NCI-H1930 (cell line): ENCODE measurements around the gene TTLL11.
"Not testable (repeated sequence)": the region's sequence is repeated elsewhere in the genome, so short reads cannot be mapped to it uniquely, and the experiment has no call there.

Experiments
- DNase-seq, 2 experiments: peaks; one replicate each; lab custom pipeline; 2025; lab: John Stamatoyannopoulos, UW

Gene TTLL11

GRCh38 chr9:122000526-122000925, 92.6 kb downstream of the TTLL11 start:
- not testable (repeated sequence) for DNase-seq

GRCh38 chr9:121999556-121999955, 93.6 kb downstream of the TTLL11 start:
- no peak for DNase-seq

DNA sequence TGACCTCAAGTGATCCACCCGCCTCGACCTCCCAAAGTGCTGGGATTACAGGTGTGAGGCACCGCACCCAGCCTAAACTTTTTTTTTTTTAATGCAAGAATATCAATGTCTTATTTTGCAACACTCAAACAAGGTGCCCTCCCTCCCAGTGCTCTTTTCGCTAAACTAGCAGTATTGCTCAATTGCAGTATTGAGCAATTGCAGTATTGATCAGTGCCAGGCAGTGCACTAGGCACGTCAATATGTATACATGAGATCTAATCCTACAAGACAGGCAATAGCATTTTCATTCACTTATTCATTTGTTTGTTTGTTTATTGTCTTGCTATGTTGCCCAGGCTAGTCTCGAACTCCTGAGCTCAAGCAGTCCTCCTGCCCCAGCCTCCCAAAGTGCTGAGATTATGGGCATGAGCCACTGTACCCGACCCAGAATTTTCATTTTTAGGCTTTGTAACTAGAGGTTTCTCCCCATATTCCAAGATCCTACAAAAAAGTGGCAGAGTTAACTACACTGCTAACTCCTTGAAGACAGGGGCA, 94.5 kb downstream of the TTLL11 start:
- DNase-seq = no peak

DNA sequence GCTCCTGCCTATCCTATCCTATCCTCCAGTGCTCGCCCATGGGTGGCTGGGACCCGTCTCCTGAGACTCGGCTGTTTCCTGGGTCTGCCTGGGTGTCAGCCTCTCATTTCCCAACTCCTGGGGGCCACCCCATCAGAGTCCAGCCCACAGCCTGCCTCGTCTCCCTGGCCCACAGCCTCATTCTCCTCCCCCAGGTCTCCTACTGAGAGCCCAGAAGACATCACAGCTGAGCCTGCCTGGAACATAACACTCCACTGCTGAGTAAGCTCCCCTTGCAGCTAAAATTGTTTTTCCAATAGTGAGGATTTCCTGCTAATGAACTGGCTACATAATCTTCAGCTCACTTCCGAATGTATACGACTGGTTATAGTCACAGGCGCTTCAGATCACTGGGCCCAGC, 95.3 kb downstream of the TTLL11 start:
- no peak for DNase-seq

GRCh38 chr9:121996783-121997182, 96.3 kb downstream of the TTLL11 start:
- DNase-seq = no peak

GRCh38 chr9:121995997-121996396, 97.1 kb downstream of the TTLL11 start:
- no peak for DNase-seq

DNA sequence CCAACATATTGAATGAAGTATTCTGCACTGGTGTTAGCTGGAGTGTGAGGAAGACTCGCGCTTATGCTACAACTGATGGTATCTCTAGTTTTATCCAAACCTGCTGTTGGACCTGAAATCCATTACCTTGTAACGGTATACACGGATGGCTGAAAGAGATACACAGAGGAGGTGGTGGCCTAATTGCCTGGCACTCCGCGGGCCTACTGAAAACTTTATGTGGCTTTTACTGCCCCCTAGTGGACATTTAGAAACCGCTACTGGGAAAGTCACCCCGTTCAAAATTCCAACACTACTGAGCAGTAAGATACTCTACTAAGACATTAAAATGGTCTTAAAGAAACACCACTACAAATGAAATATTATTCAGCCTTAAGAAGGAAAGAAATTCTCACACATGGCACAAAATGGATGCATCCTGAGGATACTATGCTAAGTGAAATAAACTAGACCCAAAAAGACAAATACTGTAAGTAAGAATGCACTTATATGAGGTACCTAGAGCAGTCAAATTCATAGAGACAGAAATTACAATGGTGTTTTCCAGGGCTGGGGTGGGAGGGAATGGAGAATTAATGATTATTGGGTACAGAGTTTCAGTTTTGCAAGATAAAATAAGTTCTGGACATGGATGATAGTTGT, 100.4 kb downstream of the TTLL11 start:
- DNase-seq = peak; percentile 7 to 50

GRCh38 chr9:121991307-121991661, 101.8 kb downstream of the TTLL11 start:
- DNase-seq = no peak

- no peak for DNase-seq
These were observed 102.4 kb downstream of the TTLL11 start for GRCh38 chr9:121990600-121991306.

DNA sequence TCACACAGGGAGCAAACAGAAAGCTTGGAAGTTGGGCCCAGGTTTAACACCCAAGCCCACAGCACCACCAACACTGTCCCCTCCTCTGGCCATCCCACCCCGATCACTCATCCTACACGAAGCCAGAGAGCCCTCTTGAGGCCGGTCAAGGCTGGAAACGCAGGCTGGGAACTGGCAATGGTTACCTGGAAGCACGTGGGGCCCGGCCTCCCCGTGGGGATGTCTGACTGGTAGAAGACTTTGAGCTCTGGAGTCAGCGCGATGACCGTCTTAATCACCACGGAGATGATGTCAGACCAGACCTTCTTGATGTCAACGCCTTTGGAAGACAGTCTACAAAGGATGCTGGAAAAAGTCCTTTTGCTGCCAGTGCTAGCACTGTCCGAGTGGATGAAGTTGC, 104.1 kb downstream of the TTLL11 start:
- no peak for DNase-seq

- DNase-seq = no peak
These were observed 105.8 kb downstream of the TTLL11 start for GRCh38 chr9:121987314-121987713.

DNA sequence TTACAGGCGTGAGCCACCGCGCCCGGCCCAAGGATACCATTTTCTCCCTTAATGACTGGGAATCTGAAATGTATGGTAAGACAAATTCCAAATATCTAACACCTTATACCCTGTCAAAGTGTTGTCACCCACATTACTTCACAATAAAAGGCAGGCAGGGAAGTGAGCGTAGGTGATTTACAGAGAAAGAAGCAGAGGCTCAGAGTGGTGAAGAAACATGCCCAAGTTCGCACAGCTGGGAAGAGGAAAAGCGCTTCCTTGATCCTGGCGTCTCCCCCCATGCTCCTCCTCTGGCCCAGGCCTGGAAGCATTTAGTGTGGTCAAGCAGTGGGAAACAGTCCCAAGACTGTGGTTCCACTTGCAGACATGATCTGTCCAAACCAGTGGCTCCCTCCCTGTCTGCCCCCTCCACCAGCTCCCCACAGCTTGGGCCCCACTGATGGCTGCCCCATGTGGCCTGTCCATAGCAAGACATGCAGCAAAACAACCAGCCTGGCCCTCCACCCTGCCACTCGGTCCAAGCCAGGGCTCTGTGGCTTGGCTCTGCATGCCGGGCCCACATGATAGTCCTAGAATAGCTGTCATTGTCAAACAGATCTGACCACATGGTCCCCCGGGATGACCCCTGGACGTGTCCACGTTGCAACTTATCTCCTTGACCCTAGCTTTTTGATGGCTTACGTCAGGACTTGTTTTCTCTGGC, 107.2 kb downstream of the TTLL11 start:
- no peak for DNase-seq

- DNase-seq = no peak
These were observed 108.2 kb downstream of the TTLL11 start for GRCh38 chr9:121984726-121985402.

DNA sequence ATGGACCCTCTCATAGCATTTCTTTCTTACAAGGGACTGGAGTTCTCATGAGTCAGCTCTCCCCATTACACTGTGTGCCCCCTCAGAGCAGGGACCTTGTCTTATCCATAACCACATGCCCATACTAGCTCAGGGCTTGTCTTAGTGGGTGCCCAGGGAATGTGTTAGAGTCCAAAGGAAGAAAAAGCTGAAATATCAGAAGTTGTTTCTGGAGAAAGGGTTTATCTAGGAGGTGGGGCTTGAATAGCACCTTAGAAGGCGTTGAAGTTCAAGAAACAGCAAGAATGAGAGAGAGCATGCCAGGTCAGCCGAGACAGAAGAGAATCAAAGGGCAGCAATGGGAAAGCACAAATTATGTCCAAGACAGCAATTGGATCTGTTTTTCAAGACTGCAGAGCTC, 109.4 kb downstream of the TTLL11 start:
- no peak for DNase-seq

GRCh38 chr9:121981118-121981883, 111.8 kb downstream of the TTLL11 start:
- DNase-seq = no peak

- not testable (repeated sequence) for DNase-seq
These were observed 112.4 kb downstream of the TTLL11 start for GRCh38 chr9:121980665-121981064.

- DNase-seq = no peak
These were observed 113.4 kb downstream of the TTLL11 start for GRCh38 chr9:121979736-121980135.

GRCh38 chr9:121976751-121977150, 116.4 kb downstream of the TTLL11 start:
- no peak for DNase-seq

DNA sequence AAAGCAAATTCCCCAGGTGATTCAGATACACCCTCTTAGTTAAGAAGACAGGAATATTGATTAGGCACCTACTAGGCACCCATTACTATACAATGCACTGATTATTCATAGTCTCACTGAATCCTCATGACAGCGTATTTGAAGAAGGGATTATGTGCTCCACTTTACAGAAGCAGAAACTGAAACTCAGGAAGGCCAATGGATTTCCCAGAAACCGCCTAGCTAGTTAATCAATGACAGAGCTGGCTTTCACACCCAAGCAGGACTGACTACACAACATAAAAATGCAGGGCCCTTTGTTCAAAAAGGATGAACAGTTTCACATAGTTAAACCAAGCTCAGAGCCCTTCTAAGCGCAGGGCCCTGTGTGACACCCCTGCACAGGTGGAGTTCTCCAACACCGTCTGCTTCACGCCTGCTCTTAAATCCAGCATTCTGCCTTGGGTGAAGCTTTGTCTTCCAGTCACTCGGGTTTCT, 117.3 kb downstream of the TTLL11 start:
- no peak for DNase-seq

DNA sequence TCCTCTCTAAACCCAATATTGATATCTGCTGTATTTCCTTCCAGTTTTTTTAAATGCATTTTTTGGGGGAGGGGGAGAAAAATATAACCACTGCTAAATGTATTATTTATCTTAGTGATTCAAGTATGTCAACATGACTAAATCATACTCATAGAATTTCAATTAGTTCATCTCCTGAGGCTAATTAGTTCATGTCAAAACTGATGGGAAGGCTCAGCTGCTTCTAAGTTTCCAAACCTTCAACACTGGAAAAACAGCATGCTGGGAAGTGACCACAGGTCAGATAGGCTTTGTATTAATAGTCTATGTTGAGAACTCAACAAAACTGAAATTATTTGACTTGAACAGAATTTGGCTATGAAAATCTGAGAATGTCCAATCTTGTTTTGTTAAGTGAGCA, 118.7 kb downstream of the TTLL11 start:
- DNase-seq = no peak

GRCh38 chr9:121972501-121972981, 120.6 kb downstream of the TTLL11 start:
- no peak for DNase-seq
